Retinal pigment epithelial cell (primary cell): ENCODE measurements around the gene PRKCZ.

Experiments used
- DNase-seq: peaks from one replicate; pipeline ENCODE4 v3.0.0-alpha.2; 2010; ENCODE audit warnings: low read depth
- H3K4me3 ChIP-seq: 2 replicates; pipeline ENCODE4 v1.5.1; 2011; ENCODE audit warnings: mild to moderate bottlenecking, low read length, control low read depth, moderate library complexity
- CTCF ChIP-seq: conservative IDR thresholded peaks from 2 replicates; pipeline ENCODE4 v1.5.1; 2011; ENCODE audit warnings: low read depth, low read length, control low read depth, inconsistent platforms

Gene PRKCZ

GRCh38 chr1:2059290-2059953, 9.2 kb downstream of the PRKCZ start:
- no peak for TF ChIP-seq CTCF
- H3K4me3 ChIP-seq, result no peak overlapping the region
- DNase-seq, result no peak

GRCh38 chr1:2060072-2060471, 9.9 kb downstream of the PRKCZ start:
- DNase-seq, result no peak
- no peak overlapping the region for H3K4me3 ChIP-seq

GRCh38 chr1:2060535-2060934, 10.3 kb downstream of the PRKCZ start:
- H3K4me3 ChIP-seq, result no peak overlapping the region

More at GRCh38 chr1:2060072-2060471, 9.9 kb downstream of the PRKCZ start:
- TF ChIP-seq CTCF, result no peak

GRCh38 chr1:2061065-2061778, 11.0 kb downstream of the PRKCZ start:
- no peak for TF ChIP-seq CTCF
- DNase-seq, result no peak
- H3K4me3 ChIP-seq, result no peak overlapping the region

More at GRCh38 chr1:2060535-2060934, 10.3 kb downstream of the PRKCZ start:
- DNase-seq, result no peak
- no peak for TF ChIP-seq CTCF

- no peak overlapping the region for H3K4me3 ChIP-seq
- no peak for DNase-seq
- TF ChIP-seq CTCF, result no peak
Observed at GRCh38 chr1:2065699-2066098, 15.5 kb downstream of the PRKCZ start.

GRCh38 chr1:2067393-2067792, 17.2 kb downstream of the PRKCZ start:
- no peak overlapping the region for H3K4me3 ChIP-seq
- no peak for TF ChIP-seq CTCF
- no peak for DNase-seq

GRCh38 chr1:2067981-2068380, 17.8 kb downstream of the PRKCZ start:
- H3K4me3 ChIP-seq, result no peak overlapping the region
- DNase-seq, result no peak
- no peak for TF ChIP-seq CTCF
